Stimulated activated CD4-positive, alpha-beta T cell treated with anti-CD3 and anti-CD28 coated beads, TNF-alpha, amount 100 ng/mL, for 1 hour (primary cell): Measurements from ENCODE around the gene CPA4.

Source experiments
- DNase-seq, 3 donors: peaks; one replicate each; pipeline ENCODE4 v3.0.0-alpha.2; 2020; ENCODE audit warnings: low read depth in 3 of 3, low spot score in 1 of 3

The CPA4 gene

DNA sequence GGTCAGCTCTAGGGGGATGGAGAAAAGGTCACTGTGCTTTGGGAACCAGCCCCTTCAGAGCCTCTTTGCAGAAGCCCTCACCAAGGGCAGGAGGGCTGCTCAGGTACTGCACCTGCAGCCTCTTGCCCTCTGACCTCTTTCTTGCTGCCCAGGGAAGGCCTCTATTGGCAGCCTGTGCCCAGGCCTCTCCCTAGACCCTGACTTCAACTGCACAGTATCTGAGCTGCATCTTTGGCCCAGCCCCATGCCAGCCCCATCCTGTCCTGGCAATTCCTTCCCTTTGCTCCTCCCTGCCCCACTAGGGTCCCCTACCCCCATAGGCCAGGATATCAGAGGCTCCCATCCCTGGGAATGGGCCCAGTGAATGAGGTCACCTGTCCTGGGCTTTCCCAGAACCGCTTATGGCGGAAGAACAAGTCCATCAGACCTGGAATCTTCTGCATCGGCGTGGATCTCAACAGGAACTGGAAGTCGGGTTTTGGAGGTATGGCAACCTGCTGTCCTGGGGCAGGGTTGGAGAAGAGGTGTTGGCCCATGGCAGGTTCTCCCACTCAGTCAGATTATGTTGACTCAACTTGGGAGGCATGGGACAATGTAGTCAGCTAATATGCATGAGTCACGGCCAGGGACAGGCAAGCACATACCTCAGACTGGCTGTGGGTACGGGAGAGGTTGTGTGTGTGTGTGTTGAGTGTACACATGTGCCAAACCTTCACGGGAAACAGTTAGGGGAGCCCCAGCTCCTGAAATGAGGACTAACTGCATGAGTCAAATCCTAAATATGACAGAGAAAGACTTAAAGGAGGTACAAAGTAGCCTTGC is 70.3 kb downstream of the CPA4 start:
- no peak for DNase-seq

DNA sequence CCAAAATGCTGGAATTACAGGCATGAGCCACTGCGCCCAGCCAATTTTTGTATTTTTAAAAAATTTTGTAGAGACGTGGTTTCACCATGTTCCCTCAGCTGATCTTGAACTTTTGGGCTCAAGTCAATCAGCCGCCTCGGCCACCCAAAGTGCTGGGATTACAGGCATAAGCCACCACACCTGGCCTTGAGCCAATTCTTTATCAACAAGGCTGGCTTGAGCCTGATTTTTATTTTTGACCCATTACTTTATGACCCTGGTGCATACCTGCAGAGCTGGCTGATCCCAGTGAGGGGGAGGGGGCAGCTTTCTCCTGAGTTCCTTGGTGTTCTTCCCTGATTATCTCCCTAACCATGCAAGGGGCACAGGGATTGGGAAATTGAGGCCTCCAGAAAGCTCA is 71.5 kb downstream of the CPA4 start:
- DNase-seq: no peak

DNA sequence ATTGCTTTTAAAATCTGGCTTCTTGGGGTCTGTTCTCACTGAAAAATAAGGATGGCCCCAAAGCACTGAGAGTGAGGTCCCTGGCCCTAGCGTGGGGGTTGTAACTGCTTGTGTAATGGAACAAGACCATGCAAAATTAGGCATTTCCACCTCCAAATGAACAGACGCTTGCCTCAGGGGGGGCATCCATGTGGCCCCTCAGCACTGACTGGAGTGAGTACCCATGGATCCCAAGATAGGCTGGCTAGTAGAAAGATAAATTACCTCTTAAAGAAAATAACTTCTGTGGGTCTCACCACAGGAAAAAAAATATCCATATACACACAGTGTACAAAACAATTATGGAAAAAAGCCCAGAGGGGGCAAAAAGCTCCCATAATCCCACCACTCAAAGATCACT is 72.1 kb downstream of the CPA4 start:
- no peak for DNase-seq

DNA sequence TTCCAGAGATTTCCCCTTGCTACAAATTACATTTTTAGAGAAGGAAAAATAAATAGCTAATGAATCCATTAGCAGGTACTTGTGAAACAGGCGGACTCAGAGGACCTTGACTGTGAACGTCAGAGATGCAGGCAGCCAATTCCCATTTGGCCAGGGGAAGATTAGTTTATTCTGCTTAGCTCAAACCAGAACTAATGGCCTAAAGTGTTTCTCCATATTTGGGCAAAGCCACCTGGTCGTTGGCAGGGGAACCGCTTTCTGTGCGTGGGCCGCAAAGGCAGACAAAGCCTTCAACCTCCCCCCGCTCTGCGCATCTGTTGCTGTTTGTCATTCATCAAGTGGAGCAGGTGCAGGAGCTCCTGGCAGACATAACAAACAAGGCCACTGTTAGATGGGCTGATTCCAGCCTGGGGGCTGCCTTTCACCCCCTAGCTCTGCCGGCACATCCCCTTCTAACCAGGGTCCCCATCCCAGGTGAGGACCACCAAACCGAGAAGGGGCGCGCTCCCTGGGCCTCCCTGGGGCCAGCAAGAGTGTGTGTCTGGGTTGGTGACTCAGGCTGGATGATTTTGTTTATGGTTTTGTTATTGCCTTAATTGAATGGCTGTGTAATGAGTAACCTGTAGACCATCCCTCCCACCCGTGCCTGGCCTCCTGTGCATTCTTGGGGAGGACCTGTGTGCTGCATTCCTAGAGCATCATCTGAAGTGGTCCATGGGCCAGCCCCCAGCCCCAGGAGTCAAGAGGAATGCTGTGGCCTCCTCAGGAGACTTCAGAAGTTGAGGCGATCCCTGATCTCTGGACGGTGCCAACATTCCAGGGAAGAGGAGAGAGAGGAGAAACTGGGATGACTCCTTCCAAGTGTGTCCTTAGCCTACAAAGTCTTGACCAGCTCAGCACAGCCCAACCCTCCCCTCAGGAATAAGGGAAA is 72.8 kb downstream of the CPA4 start:
- DNase-seq: no peak

DNA sequence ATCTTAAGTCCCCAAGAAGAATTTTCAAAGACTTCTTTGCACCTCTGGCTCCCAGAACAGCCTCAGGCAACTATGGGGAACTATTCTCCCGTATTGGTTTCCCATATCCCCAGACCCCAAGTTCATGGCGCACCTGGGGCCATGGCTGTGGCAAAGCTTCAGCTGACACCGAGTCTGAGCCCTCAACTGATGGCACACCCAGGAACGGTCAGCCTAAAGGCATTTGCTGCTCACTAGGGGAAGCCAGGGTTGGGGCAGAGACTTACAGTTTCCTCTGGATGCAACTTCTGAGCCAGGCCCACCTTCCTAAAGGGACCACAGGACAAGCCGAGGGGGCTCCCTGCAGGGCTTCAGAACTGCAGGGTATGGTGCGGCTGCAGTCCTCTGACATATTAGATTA is 73.6 kb downstream of the CPA4 start:
- no peak for DNase-seq

DNA sequence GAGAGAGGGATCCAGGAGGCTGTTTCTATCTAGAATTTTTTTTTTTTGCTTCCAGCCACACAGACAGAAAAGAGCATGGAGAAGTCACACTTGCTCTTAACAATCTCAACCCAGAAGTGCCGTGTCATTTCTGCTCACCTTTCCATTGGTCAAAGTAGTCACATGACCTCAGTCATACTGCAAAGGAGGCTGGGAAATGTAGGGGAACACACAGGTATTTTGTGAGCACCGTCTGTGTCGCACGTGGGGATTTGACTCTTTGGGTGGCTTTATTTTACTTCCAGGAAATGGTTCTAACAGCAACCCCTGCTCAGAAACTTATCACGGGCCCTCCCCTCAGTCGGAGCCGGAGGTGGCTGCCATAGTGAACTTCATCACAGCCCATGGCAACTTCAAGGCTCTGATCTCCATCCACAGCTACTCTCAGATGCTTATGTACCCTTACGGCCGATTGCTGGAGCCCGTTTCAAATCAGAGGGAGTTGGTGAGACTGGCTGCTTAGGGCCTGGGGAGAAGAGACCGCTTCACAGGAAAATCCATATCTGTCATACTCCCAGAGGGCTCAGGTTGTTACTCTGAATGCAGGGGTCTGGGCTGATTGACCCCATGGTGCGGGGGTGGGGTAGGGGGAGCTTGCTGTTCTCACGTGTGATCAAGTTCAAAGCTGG is 74.3 kb downstream of the CPA4 start:
- DNase-seq: no peak

DNA sequence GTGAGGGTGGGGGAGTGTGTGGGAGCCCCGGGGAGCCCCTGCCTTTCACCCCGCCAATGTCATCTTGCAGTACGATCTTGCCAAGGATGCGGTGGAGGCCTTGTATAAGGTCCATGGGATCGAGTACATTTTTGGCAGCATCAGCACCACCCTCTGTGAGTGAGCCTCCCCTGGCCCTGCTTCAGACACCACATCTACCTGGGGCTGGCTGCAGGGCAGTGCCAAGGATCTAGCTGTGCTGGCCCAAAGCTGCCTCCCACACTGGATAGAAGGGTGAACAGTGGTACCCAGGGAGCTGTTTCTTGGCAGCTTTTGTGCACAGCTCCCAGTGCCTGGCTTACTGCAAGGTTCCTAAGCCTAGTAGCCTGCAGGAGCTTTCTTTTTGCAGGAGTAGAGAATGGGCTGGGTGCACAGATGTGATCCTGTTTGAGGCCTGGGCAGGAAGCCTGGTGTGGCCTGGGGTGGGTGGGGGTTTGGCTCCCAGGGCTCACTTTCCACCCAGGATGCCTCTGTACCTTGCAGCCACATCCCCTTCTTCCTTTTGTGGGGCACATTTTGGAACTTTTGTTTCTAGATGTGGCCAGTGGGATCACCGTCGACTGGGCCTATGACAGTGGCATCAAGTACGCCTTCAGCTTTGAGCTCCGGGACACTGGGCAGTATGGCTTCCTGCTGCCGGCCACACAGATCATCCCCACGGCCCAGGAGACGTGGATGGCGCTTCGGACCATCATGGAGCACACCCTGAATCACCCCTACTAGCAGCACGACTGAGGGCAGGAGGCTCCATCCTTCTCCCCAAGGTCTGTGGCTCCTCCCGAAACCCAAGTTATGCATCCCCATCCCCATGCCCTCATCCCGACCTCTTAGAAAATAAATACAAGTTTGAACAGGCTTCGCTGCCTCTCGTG is 75.1 kb downstream of the CPA4 start:
- no peak for DNase-seq

DNA sequence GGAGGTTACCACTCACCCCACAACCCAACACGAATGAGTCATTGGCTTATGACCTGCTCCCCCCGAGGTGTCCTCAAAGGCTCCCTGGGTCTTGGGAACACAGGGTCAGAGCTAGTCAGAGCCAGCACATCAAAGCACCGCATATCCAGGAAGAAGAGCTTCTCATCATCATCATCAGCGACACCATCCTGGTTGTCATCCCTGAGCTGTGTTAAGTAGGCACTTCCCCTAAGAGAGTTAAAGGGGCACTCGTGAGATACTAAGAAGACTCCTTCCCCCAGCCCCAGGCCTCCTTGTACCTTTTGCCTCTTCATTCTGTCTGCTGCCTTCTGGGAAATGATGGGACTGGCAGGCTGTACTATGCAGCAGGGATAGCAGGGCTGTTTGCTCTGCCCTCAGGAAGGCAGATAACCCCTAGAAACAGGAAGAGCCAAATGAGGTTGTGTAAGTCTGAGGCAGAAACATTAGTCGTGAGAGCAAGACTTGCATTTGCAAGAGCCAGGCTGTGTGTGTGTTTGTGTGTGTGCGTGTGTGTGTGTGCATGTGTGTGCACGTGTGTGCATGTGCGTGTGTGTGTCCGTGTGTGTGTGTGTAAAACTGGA is 76.2 kb downstream of the CPA4 start:
- no peak for DNase-seq

DNA sequence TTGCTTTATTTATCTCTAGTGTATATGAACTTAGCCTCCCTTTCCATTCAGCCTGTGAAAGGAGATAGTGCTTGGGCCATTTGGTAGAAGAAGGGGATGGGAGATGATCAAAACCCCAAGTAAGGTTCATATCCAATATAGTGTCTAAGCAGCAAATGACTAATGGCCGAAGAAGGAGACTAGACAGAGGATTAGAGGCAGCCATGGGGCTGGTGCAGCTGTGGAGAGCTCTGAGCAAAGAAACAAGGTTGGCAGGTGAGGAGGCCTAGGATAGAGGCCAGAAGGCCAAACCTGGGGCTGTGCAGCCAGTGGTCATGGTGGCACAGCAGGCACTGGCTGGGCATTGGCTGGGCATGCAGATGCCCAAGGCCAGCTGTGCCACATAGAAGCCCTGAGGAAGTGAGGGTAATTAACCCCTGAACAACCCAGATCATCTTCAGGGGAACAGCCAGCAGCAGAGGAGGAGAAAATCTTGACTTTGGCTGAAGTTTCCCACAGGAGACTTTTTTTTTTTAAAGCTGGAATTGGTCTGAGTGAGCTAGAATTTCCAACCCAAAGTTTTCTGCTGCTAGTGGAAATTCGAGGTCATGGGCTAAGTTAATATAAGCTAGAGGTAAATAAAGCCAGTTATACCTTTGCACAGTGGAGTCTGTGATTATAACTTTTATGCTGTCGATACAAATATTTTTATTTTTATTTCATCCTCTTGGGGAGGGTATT is 77.0 kb downstream of the CPA4 start:
- no peak for DNase-seq

DNA sequence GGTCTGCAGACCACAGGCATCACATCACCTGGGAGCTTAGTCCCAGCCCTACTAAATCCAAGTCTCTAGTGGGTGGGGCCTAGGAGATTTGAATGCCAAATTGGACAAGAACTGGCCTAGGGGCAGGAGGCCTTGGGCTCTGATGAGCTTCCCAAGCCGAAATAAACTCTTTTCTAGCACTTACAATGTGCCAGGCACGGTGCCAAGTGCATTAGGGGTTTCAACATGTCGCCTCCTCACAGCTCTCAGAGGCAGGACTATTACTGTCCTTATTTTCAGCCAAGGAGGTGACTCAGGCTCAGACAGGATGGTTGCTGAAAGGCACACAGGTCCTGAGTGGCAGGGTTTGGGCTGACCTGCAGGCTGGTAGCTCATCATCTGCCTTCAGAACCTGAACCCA is 78.1 kb downstream of the CPA4 start:
- no peak for DNase-seq

DNA sequence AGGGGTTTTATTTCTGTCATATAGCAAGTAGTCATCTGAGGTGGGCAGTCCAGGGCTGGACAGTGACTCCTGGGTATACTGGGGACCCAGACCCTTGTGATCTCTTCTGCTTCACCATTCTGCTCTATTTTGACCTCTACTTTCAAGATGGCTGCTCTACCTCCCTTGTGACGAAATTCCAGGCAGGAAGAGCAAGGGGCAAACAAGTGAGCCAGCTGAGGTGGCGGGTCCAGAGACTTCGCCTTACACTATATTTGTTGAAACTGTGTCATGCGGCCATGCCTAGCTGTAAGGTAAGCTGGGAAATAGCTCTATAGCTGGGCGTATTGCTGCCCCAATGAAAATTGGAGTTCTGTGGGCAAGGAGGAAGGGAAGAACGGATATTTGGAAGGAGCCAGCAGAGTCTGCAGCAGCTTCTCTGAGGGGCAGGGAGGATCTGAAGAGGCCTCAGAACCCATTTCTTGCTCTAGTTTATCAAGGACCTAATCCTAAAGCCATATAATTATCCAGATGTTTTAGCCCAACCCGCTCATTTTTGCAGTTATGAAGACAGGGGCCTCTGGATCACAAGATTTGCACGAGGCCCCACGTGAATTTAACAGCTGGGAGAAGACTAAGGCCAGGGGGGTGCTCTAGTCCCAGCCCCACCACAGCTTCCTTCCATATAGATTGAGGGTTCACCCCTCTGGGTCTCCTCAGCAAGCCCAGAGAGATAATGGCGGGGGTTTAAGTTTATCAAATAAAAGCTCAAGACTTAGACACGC is 79.6 kb downstream of the CPA4 start:
- no peak for DNase-seq
